MG63 (cell line): ENCODE measurements around the gene USP47. TPM values are rescaled to one million over a fixed set of nuclear protein-coding genes. Genes with fewer than 3 reads are reported as not detected.

Experiments used
- DNase-seq: peaks from one replicate; pipeline ENCODE4 v3.0.0-alpha.2; 2020
- H3K27me3 ChIP-seq: fragments of 250-450 bp; sonication (Bioruptor Pico); 2 replicates; pipeline ENCODE4 v1.5.1; 2020; ENCODE audit warnings: mild to moderate bottlenecking, moderate library complexity
- H3K36me3 ChIP-seq: fragments of 250-450 bp; sonication (Bioruptor Pico); 2 replicates; pipeline ENCODE4 v1.5.1; 2020; ENCODE audit warnings: mild to moderate bottlenecking, moderate library complexity
- H3K4me3 ChIP-seq: fragments of 250-450 bp; sonication (Bioruptor Pico); 2 replicates; pipeline ENCODE4 v1.5.1; 2020; ENCODE audit warnings: mild to moderate bottlenecking, moderate library complexity
- H3K9me3 ChIP-seq: fragments of 250-450 bp; sonication (Bioruptor Pico); 2 replicates; pipeline ENCODE4 v1.5.1; 2020; ENCODE audit warnings: mild to moderate bottlenecking, moderate library complexity
- total RNA-seq: library from RNA; depleted of rRNA; stranded (reverse); fragments of >200 nt; shearing (Covaris generic); gene quantifications from 2 replicates; pipeline ENCODE4 v1.2.3, GENCODE V29; 2014; ENCODE audit warnings: low replicate concordance

The USP47 gene
- total RNA-seq, 1 experiment from 2014 or later = 9.9 TPM

DNA sequence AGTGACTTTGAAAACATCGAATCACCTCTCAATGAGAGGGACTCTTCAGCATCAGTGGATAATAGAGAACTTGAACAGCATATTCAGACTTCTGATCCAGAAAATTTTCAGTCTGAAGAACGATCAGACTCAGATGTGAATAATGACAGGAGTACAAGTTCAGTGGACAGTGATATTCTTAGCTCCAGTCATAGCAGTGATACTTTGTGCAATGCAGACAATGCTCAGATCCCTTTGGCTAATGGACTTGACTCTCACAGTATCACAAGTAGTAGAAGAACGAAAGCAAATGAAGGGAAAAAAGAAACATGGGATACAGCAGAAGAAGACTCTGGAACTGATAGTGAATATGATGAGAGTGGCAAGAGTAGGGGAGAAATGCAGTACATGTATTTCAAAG lies 100.9 kb downstream of the USP47 start:
- no peaks in the 10 kb centered on the region for H3K9me3 ChIP-seq
- H3K27me3 ChIP-seq = no peaks in the 10 kb centered on the region
- H3K36me3 ChIP-seq = peaks cover 72% of the 10 kb centered on the region
- DNase-seq = no peak
- no peak overlapping the region for H3K4me3 ChIP-seq

DNA sequence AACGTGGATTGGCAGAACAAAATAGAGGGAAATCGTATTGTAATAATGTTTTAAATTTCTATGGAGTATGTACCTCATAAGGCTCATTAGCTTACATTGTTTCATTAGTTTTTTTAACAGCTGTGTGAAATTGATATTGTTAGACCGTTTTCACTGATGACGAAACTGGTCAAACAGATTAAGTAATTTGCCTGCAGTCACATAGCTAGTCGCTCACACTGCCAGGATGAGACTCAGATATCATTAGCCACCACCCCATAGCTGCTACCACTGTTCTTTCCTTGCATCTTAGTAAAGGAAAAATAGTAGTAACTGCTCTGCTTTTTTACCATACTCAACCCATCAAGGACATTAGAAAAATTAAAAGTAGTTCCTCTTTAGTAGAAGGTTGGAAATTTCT lies 102.7 kb downstream of the USP47 start:
- Histone ChIP-seq H3K4me3 (no peak overlapping the region), H3K36me3 (peaks cover 67% of the 10 kb centered on the region), H3K27me3 (no peaks in the 10 kb centered on the region), H3K9me3 (no peaks in the 10 kb centered on the region)
- DNase-seq = no peak

DNA sequence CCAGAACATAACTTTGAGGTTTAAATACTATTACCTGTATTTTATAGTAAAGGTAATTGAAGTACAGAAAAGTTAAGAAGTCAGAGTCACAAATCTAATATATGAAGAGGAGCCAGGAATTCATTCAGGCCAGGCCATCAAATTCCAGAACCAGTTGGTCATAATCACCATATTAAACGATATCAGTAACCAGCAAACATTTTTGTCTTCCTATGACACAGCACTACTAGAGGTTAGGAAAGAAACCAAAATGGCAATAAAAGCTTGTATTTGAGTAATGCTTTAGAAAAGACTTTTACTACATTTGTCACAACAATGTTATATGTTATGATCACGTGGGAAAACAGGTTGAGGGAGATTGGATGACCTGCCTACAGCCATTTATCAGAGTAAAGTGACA lies 104.4 kb downstream of the USP47 start:
- Histone ChIP-seq H3K27me3 (no peaks in the 10 kb centered on the region), H3K4me3 (no peak overlapping the region), H3K9me3 (no peaks in the 10 kb centered on the region), H3K36me3 (peaks cover 77% of the 10 kb centered on the region)
- DNase-seq = no peak

DNA sequence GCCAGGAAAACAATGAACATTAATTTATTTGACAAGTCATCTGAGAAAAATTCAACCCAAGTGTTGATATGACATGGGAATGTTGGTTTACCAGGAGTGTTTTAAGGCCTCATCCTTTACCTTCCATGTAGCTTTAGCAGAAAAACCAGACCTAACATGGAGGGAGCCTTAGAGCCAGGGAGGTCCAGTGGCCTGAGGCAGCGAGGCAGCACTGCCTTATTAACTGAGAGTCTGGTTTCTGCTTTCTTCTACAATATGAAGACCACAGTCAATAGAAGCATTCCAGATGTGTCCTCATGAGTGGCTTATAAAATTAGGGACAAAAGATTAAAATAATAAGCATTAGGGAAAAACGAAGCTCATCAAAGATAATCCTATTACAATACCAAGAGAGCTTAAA lies 105.1 kb downstream of the USP47 start:
- DNase-seq = no peak
- Histone ChIP-seq H3K9me3 (no peaks in the 10 kb centered on the region), H3K4me3 (no peak overlapping the region), H3K36me3 (peaks cover 77% of the 10 kb centered on the region), H3K27me3 (no peaks in the 10 kb centered on the region)

DNA sequence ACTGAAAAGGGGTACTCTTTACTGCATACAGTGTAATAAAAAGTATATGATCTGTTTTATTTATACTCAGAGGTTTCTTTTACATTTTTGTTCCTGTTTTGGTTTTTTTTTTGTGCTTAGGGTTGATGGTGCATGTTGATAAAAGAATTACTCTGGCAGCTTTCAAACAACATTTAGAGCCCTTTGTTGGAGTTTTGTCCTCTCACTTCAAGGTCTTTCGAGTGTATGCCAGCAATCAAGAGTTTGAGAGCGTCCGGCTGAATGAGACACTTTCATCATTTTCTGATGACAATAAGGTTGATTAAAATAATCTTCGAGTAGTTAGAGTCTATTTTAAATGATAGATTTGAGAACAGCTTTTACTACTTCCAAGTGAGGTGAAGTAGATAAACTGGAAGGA lies 106.1 kb downstream of the USP47 start:
- H3K4me3 ChIP-seq = no peak overlapping the region
- H3K36me3 ChIP-seq = peaks cover 76% of the 10 kb centered on the region
- DNase-seq = no peak

DNA sequence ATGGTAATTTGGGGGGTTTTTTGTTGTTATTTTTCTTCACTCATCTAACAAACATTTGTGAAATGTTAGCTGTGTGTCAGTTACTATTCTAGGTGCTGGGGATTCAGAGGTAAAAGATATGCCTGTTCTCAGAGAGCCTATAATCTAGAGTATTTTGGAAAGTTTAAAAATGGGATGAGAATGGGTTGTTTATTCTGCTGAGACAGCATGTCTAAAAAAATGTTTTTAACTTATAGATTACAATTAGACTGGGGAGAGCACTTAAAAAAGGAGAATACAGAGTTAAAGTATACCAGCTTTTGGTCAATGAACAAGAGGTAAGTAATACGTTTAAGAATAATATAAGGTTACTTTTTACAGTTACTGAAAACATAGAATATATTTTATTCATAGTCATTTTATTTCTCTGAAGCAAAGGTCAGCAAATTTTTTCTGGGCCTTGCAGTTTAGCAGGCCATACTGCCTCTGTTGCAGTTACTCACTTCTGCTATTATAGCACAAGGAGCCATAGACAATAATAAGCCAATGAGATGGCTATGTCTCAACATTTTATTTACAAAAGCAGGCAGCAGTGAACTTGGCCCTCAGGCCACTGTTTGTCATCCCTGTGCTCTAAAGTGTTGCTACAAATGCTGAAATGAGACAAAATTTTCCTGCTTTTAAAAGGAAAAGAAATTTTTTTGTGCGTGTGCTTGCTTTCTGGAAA lies 106.6 kb downstream of the USP47 start:
- no peak for DNase-seq
- H3K4me3 ChIP-seq = no peak overlapping the region
- H3K36me3 ChIP-seq = peaks cover 75% of the 10 kb centered on the region
- no peaks in the 10 kb centered on the region for H3K27me3 ChIP-seq
- H3K9me3 ChIP-seq = no peaks in the 10 kb centered on the region

More for the DNA sequence above, 106.1 kb downstream of the USP47 start:
- H3K9me3 ChIP-seq = no peaks in the 10 kb centered on the region
- H3K27me3 ChIP-seq = no peaks in the 10 kb centered on the region

DNA sequence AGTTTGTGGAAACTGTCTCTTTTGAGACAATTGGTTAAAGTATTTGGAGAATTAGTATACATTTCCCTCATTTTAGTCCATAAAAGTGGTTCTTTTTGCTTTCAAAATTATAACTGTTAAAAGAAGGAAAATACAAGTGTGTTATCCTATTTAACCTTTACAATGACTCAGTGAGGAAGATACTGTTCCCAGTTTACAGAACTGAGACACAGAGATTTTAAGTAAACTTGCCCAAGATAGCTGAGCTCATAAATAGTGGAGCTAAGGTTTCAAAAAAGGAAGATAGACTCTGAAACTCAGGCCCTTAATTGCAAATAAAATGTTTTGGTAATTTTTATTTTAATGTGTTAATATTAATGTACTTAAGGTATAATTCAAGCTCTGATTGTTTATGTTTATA lies 107.7 kb downstream of the USP47 start:
- no peaks in the 10 kb centered on the region for H3K27me3 ChIP-seq
- H3K9me3 ChIP-seq = no peaks in the 10 kb centered on the region
- peaks cover 74% of the 10 kb centered on the region for H3K36me3 ChIP-seq
- no peak overlapping the region for H3K4me3 ChIP-seq
- DNase-seq = no peak

DNA sequence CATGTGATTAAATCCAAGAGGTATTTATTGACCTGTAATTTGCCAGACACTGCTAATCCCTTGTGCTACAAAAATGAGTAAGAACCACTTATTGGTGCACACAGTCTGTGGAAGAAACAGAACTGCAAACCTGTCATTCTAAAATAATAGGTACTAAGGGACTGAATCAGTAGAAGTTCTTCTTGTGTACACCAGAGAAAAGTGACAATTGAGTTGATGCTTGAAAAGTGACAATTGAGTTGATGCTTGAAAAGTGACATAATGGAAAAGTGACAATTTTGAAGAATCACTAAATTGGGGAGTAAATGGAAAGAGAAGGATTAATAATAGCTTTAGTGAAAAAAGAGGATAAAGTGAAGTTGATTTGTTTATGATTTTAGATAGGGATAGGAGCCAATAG lies 110.3 kb downstream of the USP47 start:
- Histone ChIP-seq H3K9me3 (no peaks in the 10 kb centered on the region), H3K27me3 (no peaks in the 10 kb centered on the region), H3K4me3 (no peak overlapping the region), H3K36me3 (peaks cover 81% of the 10 kb centered on the region)
- no peak for DNase-seq

DNA sequence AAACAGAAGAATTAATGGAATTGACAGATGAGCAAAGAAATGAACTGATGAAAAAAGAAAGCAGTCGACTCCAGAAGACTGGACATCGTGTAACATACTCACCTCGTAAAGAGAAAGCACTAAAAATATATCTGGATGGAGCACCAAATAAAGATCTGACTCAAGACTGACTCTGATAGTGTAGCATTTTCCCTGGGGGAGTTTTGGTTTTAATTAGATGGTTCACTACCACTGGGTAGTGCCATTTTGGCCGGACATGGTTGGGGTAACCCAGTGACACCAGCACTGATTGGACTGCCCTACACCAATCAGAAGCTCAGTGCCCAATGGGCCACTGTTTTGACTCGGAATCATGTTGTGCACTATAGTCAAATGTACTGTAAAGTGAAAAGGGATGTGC lies 114.2 kb downstream of the USP47 start:
- no peaks in the 10 kb centered on the region for H3K9me3 ChIP-seq
- peaks cover 74% of the 10 kb centered on the region for H3K36me3 ChIP-seq
- H3K27me3 ChIP-seq = no peaks in the 10 kb centered on the region
- no peak overlapping the region for H3K4me3 ChIP-seq
- DNase-seq = no peak

DNA sequence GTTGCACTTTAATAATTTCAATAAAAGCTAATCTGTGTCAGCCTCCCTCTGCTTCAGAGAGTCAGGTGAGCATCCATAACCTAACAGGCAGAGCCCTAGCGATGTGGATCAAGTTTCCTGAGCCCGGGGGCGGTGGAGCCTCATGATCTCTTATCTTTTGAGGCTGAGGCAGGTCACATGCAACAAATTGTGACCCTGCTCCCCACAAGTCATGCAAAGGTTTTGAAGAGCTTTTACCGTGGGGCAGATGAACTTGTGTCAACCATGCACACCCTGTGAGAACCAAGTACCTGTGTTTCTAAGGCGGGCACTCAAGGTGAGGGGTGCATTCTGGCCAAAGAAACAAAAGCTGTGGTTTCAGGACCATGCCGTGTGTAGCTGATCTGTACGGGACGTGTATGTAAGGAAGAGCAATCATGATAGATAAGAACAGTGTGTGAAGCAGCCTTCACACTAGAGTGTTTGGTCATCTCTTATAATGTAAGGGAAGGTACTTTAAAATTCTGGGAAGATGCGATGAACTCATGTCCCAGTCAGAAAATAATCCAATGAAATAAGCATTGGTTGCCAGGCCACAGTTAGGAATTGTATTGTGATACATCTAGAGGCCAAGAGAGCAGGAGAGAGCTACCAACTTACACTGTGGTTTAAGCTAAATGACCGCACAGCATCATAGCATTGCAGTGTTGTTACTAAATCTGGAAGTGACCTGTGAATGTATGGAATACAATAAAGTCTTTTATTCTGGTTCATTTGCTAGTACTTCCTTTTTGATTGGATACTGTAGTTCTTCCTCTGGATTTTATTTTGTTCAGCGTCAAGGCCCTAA lies 116.8 kb downstream of the USP47 start:
- H3K36me3 ChIP-seq = peaks cover 71% of the 10 kb centered on the region
- no peaks in the 10 kb centered on the region for H3K27me3 ChIP-seq
- DNase-seq = no peak
- H3K9me3 ChIP-seq = no peaks in the 10 kb centered on the region
- H3K4me3 ChIP-seq = no peak overlapping the region

DNA sequence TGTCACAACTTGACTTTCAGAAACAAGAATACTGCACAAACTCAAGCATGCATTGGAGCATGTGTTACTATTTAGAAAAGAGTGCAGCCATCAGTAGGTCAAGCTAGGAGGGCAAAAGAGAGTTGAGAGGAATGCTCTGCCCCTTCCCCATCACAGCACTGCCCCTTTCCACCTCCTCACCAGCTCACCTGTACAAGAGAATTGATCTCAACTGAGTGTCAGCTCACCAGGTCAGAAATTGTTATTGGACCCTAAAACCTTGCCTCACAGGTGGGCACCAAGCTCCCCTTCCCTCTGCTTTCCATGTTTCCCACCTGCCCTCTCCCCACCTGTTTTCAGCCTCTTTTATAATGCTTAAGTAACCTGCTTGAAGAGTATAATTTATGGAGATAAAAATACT lies 117.8 kb downstream of the USP47 start:
- no peaks in the 10 kb centered on the region for H3K9me3 ChIP-seq
- peaks cover 69% of the 10 kb centered on the region for H3K36me3 ChIP-seq
- no peaks in the 10 kb centered on the region for H3K27me3 ChIP-seq
- no peak overlapping the region for H3K4me3 ChIP-seq
- no peak for DNase-seq

DNA sequence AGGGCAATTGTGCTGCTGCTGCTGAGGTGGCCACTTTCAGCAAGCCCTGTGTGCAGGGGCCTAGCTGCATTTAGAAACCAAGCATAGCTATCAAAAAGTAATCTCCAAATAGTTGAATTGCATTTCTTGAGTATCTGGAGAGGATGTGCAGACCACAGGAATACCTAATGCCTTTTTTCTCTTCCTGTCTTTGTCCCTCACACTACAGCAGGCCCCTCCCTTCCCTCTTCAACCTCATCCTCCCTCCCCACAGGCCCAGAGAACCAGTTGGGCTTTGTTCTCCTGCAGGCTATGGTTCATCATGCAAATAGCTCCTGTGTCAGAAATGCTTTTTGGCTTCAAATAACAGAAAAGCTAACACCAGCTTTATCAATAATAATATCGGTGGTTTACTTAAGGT lies 118.9 kb downstream of the USP47 start:
- Histone ChIP-seq H3K27me3 (no peaks in the 10 kb centered on the region), H3K36me3 (peaks cover 66% of the 10 kb centered on the region), H3K9me3 (no peaks in the 10 kb centered on the region), H3K4me3 (no peak overlapping the region)
- DNase-seq = no peak

DNA sequence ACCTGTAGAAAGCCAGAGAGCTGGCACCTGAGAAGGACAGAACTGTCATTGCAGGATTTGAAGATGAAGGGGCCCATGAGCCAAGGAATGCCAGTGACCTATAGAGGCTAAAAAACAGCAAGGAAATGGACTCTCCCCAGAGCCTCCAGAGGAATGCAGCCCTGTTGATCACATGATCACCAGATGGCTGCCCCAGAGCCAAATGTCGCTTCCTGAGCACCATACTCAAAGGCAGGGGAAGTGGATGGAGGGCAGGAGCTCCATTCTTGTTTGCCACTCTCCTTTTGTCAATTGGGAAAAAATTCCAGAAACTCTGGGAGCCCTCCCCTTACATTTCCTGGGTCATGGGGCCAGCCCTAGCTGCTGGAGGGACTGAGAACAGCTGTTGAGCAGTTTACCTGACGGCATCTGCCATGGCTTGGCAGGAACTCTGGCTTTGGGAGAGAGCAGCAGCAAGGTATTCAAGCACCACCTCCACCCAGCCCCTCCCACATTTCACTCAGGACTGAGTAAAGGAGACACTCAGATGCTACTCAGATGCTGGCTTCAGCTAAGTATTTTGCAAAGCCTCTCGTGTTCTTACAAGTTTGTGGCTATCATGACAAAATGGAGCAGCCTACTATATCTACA lies 119.7 kb downstream of the USP47 start:
- Histone ChIP-seq H3K36me3 (peaks cover 68% of the 10 kb centered on the region), H3K4me3 (no peak overlapping the region), H3K27me3 (no peaks in the 10 kb centered on the region), H3K9me3 (no peaks in the 10 kb centered on the region)
- no peak for DNase-seq

DNA sequence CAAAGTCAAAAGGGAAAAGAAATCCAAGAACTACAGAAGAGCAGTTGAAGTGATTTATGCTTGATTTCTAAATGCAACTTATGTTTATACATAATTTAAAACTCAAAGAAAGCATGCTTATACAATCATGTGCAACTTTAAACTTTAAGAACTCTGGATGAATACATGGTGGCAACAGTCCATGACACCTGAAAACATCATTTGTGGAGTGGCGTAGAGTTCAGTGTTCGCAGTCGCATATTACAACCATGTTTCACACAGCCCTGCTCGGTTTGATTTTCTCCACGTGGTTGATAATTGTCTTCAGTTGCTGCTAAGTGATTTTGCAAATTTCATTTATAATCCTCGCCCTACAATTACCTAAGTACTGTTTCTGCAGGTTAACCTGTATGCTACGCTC lies 121.3 kb downstream of the USP47 start:
- no peak overlapping the region for H3K4me3 ChIP-seq
- H3K27me3 ChIP-seq = no peaks in the 10 kb centered on the region
- H3K36me3 ChIP-seq = peaks cover 68% of the 10 kb centered on the region
- DNase-seq = no peak
- no peaks in the 10 kb centered on the region for H3K9me3 ChIP-seq

DNA sequence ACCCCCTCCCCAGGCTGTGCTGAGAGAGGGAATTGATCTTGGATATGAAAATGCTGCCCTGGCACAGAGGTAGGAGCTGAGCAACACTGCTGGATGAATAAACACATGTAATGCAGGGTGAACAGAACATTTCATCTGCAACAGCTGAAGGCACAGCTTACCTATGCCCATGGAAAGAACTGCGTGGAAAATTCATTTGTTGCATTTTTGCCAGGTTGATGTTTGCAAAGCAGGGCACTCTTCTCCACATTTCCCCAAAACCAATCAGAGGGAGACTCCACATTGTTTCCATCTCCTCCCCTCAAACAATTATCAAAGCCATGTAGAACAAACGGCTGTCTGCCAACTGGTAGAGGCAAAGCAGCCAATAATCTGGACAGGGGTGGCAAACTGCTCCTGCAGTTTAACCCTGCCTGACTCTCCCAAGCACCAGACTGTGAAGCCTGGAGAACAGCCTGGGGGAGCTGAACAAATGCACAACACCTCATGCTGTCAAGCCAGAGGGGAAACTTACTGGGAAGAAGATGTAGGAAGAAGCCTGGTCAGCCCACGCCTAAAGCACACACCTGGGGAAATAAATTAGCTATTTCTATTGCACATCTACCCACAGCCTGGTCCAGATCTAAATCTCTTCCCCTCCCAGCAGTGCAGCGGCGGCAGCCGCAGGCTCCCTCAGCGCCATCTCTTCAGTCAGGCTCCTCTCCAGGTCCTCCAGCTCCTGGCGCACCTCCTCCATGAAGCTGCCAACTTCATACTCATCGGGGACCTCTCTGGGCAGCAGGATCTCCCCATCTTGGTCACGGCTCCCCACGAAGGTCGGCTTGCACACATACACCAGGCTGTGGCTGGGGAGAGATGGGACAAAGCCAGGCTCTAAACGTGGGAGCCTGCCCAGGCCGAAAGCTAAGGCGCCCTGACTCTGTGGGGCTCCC lies 122.3 kb downstream of the USP47 start:
- H3K27me3 ChIP-seq = no peaks in the 10 kb centered on the region
- peaks cover 68% of the 10 kb centered on the region for H3K36me3 ChIP-seq
- no peak overlapping the region for H3K4me3 ChIP-seq
- DNase-seq = no peak
- H3K9me3 ChIP-seq = no peaks in the 10 kb centered on the region

DNA sequence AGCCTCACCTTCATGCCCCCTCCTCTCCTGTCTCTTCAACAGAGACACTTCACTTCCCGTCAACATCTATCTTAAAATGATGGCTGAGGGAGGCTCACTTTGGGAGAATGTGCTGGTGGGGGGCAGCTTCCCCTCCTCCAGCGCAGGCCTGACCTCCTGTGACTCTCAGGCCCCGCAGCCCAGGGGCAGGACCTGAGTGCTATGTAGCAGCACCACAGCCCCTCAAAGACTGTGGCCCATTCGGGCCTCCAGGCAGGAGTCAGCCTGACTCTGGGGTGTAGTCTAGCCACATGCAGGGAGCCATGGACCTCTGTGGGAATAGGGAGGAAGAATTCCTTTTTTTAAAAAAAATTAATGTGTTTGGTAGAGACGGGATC lies 123.0 kb downstream of the USP47 start:
- DNase-seq = no peak
- Histone ChIP-seq H3K27me3 (no peaks in the 10 kb centered on the region), H3K9me3 (no peaks in the 10 kb centered on the region), H3K36me3 (peaks cover 67% of the 10 kb centered on the region), H3K4me3 (no peak overlapping the region)

DNA sequence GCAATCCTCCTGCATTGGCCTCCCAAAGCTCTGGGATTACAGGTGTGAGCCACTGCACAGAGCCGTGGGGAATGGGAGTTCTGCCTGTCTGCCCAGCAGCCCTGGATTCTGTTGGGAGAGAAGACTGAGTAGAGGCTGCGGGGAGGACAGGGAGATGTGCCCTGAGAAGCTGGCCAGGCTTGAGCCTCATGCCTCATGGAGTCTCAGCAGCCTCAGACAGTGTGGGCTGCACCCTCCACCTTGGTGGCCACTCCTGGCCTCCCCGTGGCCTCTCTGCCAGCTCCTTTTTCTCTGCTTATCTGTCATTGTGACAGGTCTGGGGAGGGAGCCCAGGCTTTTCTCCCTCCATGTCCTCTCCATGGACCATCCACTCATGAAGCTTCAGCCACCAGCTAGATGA lies 123.4 kb downstream of the USP47 start:
- Histone ChIP-seq H3K27me3 (no peaks in the 10 kb centered on the region), H3K4me3 (no peak overlapping the region), H3K36me3 (peaks cover 68% of the 10 kb centered on the region), H3K9me3 (no peaks in the 10 kb centered on the region)
- no peak for DNase-seq
